Upper lobe of left lung (tissue), 6 donors: ENCODE results near the gene SCUBE1. TPM values are rescaled to one million over a fixed set of nuclear protein-coding genes. Genes with fewer than 3 reads are reported as not detected.

ENCODE experiments used
- ATAC-seq, 2 donors: fragments of 200-7000 bp; cut with Tn5 transposase; one replicate each; pipeline ENCODE4 v1.9.1; 2022; ENCODE audit warnings: mild to moderate bottlenecking in 2 of 2, moderate library complexity in 2 of 2; ENCODE audit not compliant: low FRiP score in 2 of 2
- DNase-seq, 2 donors: peaks; one replicate each; pipeline ENCODE4 v3.0.0-alpha.2; 2019 to 2020
- H3K27ac ChIP-seq, 4 donors: fragments of 200-600 bp; sonication (generic); one replicate each; pipeline ENCODE4 v1.5.1; 2016 to 2019
- H3K27me3 ChIP-seq, 4 donors: fragments of 200-600 bp; sonication (generic); one replicate each; pipeline ENCODE4 v1.5.1; 2017 to 2019
- H3K36me3 ChIP-seq, 4 donors: fragments of 200-600 bp; sonication (generic); one replicate each; pipeline ENCODE4 v1.5.1; 2016 to 2019
- H3K4me1 ChIP-seq, 4 donors: fragments of 200-600 bp; sonication (generic); one replicate each; pipeline ENCODE4 v1.5.1; 2018 to 2019
- H3K4me3 ChIP-seq, 4 donors: fragments of 200-600 bp; sonication (generic); one replicate each; pipeline ENCODE4 v1.5.1; 2017 to 2019; ENCODE audit warnings: mild to moderate bottlenecking in 2 of 4, moderate library complexity in 1 of 4
- H3K9me3 ChIP-seq, 4 donors: fragments of 200-600 bp; sonication (generic); one replicate each; pipeline ENCODE4 v1.5.1; 2018 to 2019
- EP300 ChIP-seq, 4 donors: sonication (generic); formaldehyde crosslinking; IDR thresholded peaks; one replicate each; pipeline ENCODE4 v1.5.1; 2017; ENCODE audit warnings: antibody characterized with exemption in 4 of 4, control low read depth in 2 of 4
- POLR2A ChIP-seq, 4 donors: fragments of 450-650 bp; IDR thresholded peaks; one replicate each; pipeline ENCODE4 v1.5.1; 2016 to 2017; ENCODE audit warnings: antibody characterized with exemption in 4 of 4, mild to moderate bottlenecking in 2 of 4
- POLR2AphosphoS5 ChIP-seq, 2 donors: sonication (generic); formaldehyde crosslinking; IDR thresholded peaks; one replicate each; pipeline ENCODE4 v1.5.1; 2017; ENCODE audit warnings: antibody characterized with exemption in 2 of 2
- WGBS, 2 donors: methylation state at CpG; one replicate each; pipeline ENCODE4 v1.1.5; 2017 to 2018; 5-methylcytosine and 5-hydroxymethylcytosine counted together
- total RNA-seq, 6 donors: library from RNA; depleted of rRNA in 4 of 6; stranded (reverse); fragments of >200 nt in 4 of 6; gene quantifications; one replicate each; pipeline versions ENCODE4 v1.1.0 to v1.2.1, GENCODE V29; 2016 to 2021
- TF ChIP-seq, protein P1 (sequence below), 6 experiments: fragments of 450-650 bp in 4 of 6; fragments of 200-600 bp in 2 of 6; sonication (generic) in 2 of 6; IDR thresholded peaks; one replicate each; pipeline ENCODE4 v1.5.1; 2016 to 2019; ENCODE audit warnings: antibody characterized with exemption in 6 of 6
- donor health status: DM: no; HTN: no; CAD: no; lungs with moderate emphysema.
- donor health status: DM: no; HTN: yes; CAD: no; lungs with severe emphysema.

The SCUBE1 gene
- total RNA-seq, 6 donors from 2014 or later, result 9.7 to 55.9 (median 20.8) TPM

DNA sequence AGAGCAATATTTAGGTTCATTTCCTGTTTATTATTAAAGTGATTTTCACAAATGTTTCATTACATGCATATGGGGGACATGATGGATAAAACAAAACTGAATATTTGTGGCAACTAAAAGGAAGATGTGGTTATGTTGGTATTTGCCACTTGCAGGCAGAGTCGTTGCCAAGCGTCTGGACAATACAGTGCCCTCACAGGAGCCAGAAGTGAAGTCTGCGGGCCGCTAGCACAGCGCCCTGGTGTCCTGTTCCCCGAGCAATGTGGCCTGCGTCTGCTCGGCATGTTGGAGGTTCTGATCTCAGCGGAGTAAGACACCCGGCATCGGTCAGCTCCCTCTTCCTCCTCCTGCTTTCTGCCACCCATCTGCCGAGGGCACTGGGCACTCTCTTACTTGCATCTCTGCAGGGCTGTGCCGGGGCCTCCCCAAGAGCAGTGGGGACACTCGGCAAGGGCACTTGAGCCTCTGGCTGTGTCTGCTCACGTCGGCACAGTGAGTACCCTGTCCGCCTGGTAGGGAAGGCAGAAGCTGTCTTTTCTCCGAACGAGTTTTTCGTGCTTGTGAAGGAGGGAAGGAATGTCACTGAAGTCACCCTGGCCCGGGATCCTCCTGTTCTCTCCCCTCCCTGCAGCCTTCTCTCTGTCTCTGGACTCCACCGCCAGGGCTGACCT, 145.8 kb downstream of the SCUBE1 start:
- WGBS, 2 donors, result 56 to 60% methylated on average over 22 of the region's 22 CpGs
- Histone ChIP-seq H3K9me3 (no peaks in the 10 kb centered on the region), H3K27ac (no peak overlapping the region), H3K4me1 (peaks cover 0 to 6% (median 0%) of the 10 kb centered on the region in 4 donors), H3K27me3 (no peaks in the 10 kb centered on the region), H3K36me3 (no peaks in the 10 kb centered on the region), H3K4me3 (no peak overlapping the region)
- ATAC-seq (peak; percentile 10 to 45), DNase-seq (peak in 1 of 2 donors; percentile 62)
- TF ChIP-seq, protein P1, sequence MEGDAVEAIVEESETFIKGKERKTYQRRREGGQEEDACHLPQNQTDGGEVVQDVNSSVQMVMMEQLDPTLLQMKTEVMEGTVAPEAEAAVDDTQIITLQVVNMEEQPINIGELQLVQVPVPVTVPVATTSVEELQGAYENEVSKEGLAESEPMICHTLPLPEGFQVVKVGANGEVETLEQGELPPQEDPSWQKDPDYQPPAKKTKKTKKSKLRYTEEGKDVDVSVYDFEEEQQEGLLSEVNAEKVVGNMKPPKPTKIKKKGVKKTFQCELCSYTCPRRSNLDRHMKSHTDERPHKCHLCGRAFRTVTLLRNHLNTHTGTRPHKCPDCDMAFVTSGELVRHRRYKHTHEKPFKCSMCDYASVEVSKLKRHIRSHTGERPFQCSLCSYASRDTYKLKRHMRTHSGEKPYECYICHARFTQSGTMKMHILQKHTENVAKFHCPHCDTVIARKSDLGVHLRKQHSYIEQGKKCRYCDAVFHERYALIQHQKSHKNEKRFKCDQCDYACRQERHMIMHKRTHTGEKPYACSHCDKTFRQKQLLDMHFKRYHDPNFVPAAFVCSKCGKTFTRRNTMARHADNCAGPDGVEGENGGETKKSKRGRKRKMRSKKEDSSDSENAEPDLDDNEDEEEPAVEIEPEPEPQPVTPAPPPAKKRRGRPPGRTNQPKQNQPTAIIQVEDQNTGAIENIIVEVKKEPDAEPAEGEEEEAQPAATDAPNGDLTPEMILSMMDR (IDR thresholded peaks at IDR 0.05), result no peak
- TF ChIP-seq EP300 (IDR thresholded peaks at IDR 0.05), result no peak
- no peak for TF ChIP-seq POLR2A (IDR thresholded peaks at IDR 0.05)
- no peak for TF ChIP-seq POLR2AphosphoS5 (IDR thresholded peaks at IDR 0.05)

DNA sequence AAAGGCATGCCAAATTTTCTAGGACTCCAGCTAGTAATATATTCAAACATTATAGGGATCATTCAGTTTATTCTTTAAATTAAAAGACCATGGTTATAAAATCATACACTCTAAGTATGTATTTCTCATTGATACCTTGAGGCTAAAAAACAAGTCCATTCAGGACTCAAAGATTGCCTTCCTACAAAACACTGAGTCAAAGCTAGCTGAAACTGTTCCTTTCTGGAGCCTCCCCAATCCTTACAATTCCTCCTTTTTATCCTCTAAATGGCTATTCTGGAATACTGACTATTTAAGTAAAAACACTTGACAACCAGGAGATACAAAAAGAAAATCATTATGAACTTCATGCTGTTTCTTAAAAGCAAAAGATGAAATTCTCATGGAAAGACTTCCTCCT, 151.3 kb downstream of the SCUBE1 start:
- H3K9me3 ChIP-seq, result no peaks in the 10 kb centered on the region
- no peaks in the 10 kb centered on the region for H3K36me3 ChIP-seq
- TF ChIP-seq POLR2A (IDR thresholded peaks at IDR 0.05), result no peak
- no peak for TF ChIP-seq POLR2AphosphoS5 (IDR thresholded peaks at IDR 0.05)
- TF ChIP-seq EP300 (IDR thresholded peaks at IDR 0.05), result no peak
- TF ChIP-seq, protein P1 (IDR thresholded peaks at IDR 0.05), result no peak
- no peak overlapping the region for H3K27ac ChIP-seq
- DNase-seq (no peak), ATAC-seq (no peak)
- peaks cover 0 to 6% (median 0%) of the 10 kb centered on the region in 4 donors for H3K4me1 ChIP-seq
- no peak overlapping the region for H3K4me3 ChIP-seq
- H3K27me3 ChIP-seq, result no peaks in the 10 kb centered on the region

DNA sequence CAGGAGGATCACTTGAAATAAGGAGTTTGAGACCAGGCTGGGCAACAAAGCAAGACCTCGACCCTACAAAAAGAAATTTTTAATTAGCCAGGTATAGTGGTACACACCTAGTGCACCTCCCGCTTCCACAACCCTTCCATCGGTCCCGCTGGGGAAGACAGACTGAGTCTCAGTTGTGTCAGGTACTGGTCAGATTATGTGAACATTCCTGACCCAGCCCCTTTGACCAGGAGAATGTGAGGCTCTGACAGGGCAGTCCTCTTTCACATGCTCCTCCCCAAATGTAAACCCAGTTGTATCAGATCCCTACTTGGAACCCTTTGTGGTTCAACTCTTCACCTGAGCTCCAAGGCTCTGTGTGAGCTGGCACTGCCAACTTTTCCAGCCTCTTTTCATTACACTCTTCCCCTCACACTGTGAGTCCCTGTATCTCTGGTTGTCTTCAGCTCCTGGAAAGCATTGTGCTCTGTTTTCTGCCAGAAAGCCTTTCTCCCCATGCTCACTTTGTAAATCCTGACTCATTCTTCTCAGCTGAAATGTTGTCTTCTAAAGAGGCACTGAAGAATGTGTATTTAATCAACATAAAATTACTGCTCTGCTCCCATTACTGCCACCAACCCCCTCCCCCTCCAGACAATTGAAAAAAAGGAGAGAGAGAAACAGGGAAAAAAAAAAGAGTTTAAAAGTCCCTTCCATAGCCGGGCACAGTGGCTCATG, 154.2 kb downstream of the SCUBE1 start:
- no peak overlapping the region for H3K27ac ChIP-seq
- WGBS, 2 donors, result 94 to 95% methylated on average over 5 of the region's 5 CpGs
- no peak overlapping the region for H3K4me3 ChIP-seq
- peaks cover 13 to 27% (median 14%) of the 10 kb centered on the region in 4 donors for H3K4me1 ChIP-seq
- TF ChIP-seq POLR2A (IDR thresholded peaks at IDR 0.05), result no peak
- no peak for TF ChIP-seq POLR2AphosphoS5 (IDR thresholded peaks at IDR 0.05)
- TF ChIP-seq, protein P1 (IDR thresholded peaks at IDR 0.05), result no peak
- TF ChIP-seq EP300 (IDR thresholded peaks at IDR 0.05), result no peak
- DNase-seq (no peak), ATAC-seq (no peak)
- no peaks in the 10 kb centered on the region for H3K9me3 ChIP-seq
- no peaks in the 10 kb centered on the region for H3K36me3 ChIP-seq
- no peaks in the 10 kb centered on the region for H3K27me3 ChIP-seq

DNA sequence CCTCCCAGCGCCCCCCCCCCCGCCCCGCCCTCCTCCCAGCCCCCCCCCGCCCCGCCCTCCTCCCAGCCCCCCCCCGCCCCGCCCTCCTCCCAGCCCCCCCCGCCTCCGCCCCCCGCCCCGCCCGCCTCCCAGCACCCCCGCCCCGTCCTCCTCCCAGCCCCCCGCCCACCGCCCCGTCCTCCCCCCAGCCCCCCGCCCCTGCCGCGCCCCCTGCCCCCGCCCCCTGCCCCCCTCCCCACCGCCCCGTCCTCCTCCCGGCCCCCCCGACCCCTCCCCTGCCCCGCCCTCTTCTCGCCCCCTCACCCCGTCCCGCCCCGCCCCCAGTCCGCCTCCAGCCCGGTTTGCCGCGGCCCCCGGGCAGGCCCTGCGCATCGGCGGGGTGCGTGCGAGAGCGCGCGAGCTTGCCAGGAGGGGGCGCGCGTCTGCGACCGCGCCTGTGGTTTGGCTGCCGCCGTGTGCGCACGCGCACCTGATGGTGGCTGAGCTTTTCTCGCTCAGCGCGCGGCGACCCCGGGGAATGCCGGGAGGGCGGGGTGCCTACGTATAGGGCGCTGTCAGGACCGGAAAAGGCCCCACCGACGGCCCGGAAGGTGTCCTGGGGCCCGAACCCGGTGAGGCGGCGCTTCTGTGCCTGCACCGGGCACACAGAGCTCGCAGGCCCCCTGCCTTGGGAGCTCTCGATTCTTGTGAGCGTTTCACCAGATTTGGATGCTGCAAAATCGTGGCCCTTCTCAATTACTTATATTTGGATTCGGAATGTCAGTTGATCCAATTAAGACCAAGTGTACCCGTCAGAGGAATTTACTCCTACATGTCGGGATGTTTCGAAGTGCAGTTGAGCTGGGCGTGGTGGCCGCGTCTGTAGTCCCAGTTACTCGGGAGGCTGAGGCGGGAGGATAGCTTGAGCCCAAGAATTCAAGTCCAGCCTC, 155.7 kb downstream of the SCUBE1 start:
- DNase-seq, result peak; percentile 96 to 99
- H3K36me3 ChIP-seq, result peaks cover 0 to 4% (median 1%) of the 10 kb centered on the region in 4 donors
- H3K27ac ChIP-seq, result peak overlapping the region; percentile 87 to 95 (median 89)
- 8 to 18% methylated on average over 20 to 36 of the region's 86 CpGs for WGBS, 2 donors
- TF ChIP-seq, protein P1 (IDR thresholded peaks at IDR 0.05), result peak; percentile 59 to 96 (median 88)
- TF ChIP-seq POLR2AphosphoS5 (IDR thresholded peaks at IDR 0.05), result peak; percentile 66 to 69
- peak in 1 of 4 donors; percentile 60 for TF ChIP-seq EP300 (IDR thresholded peaks at IDR 0.05)
- peak in 3 of 4 donors; percentile 41 to 76 (median 47) for TF ChIP-seq POLR2A (IDR thresholded peaks at IDR 0.05)
- ATAC-seq, result peak; percentile 95 to 96
- peaks cover 13 to 32% (median 14%) of the 10 kb centered on the region in 4 donors for H3K4me1 ChIP-seq
- no peaks in the 10 kb centered on the region for H3K9me3 ChIP-seq
- H3K4me3 ChIP-seq, result peak overlapping the region in 3 of 4 donors; percentile 66 to 97 (median 93)
- no peaks in the 10 kb centered on the region for H3K27me3 ChIP-seq
